Measurements from ENCODE around the gene RPS6KB2. TPM values are rescaled to one million over a fixed set of nuclear protein-coding genes. Genes with fewer than 3 reads are reported as not detected.

Gene RPS6KB2
- total RNA-seq, 3 donors from 2014 or later (not counting 1 experiment from before 2014, with no cell fraction given), result 81.0 to 89.6 (median 84.6) TPM

- H3K27me3 ChIP-seq (ENCODE audit: control insufficient read depth, insufficient read depth, low read length), result no peaks in the 10 kb centered on the region
- Mint-ChIP-seq H3K9me3 (no peaks in the 10 kb centered on the region), H3K36me3 (no peaks in the 10 kb centered on the region), H3K4me3 (peak overlapping the region; percentile 87), H3K4me1 (peaks cover 66 to 94% of the 10 kb centered on the region in 2 donors), H3K27me3 (ENCODE audit: low read depth in 2 of 2) (no peaks in the 10 kb centered on the region), H3K27ac (peak overlapping the region; percentile 86 to 96)
- intact Hi-C loops (cut with micrococcal nuclease), result no loop called here
- peak overlapping the region; percentile 63 for H3K27ac ChIP-seq (ENCODE audit: low read length)
- TF ChIP-seq CTCF (IDR thresholded peaks at IDR 0.05), result no peak
- H3K4me1 ChIP-seq (ENCODE audit: control insufficient read depth, insufficient read depth, low read length), result peaks cover 99% of the 10 kb centered on the region
- no peaks in the 10 kb centered on the region for H3K9me3 ChIP-seq (ENCODE audit: control insufficient read depth, insufficient read depth, low read length)
- H3K36me3 ChIP-seq (ENCODE audit: control insufficient read depth, insufficient read depth, low read length), result peaks cover 29% of the 10 kb centered on the region
- 0% methylated on average over 24 of the region's 24 CpGs for WGBS (ENCODE audit: insufficient coverage)
- peak overlapping the region; percentile 26 for H3K4me3 ChIP-seq (ENCODE audit: low read length)
- peak; percentile 64 to 87 for DNase-seq
- ATAC-seq, result peak; percentile 68 to 83 (median 82)
These were observed 19.0 kb upstream of the RPS6KB2 start for GRCh38 chr11:67409261-67409666.

- Mint-ChIP-seq H3K36me3 (no peaks in the 10 kb centered on the region), H3K27ac (peak overlapping the region; percentile 86 to 96), H3K9me3 (no peaks in the 10 kb centered on the region), H3K4me1 (peaks cover 60 to 89% of the 10 kb centered on the region in 2 donors), H3K27me3 (ENCODE audit: low read depth in 2 of 2) (no peaks in the 10 kb centered on the region), H3K4me3 (peak overlapping the region; percentile 84)
- peak overlapping the region; percentile 63 for H3K27ac ChIP-seq (ENCODE audit: low read length)
- DNase-seq (peak in 1 of 2 donors; percentile 43), ATAC-seq (peak in 2 of 3 donors; percentile 1 to 25)
- no peaks in the 10 kb centered on the region for H3K9me3 ChIP-seq (ENCODE audit: control insufficient read depth, insufficient read depth, low read length)
- intact Hi-C loops (cut with micrococcal nuclease), result no loop called here
- 10% methylated on average over 13 of the region's 13 CpGs for WGBS (ENCODE audit: insufficient coverage)
- peaks cover 29% of the 10 kb centered on the region for H3K36me3 ChIP-seq (ENCODE audit: control insufficient read depth, insufficient read depth, low read length)
- TF ChIP-seq CTCF (IDR thresholded peaks at IDR 0.05), result no peak
- H3K27me3 ChIP-seq (ENCODE audit: control insufficient read depth, insufficient read depth, low read length), result no peaks in the 10 kb centered on the region
- peak overlapping the region; percentile 26 for H3K4me3 ChIP-seq (ENCODE audit: low read length)
- peaks cover 99% of the 10 kb centered on the region for H3K4me1 ChIP-seq (ENCODE audit: control insufficient read depth, insufficient read depth, low read length)
These were observed 18.4 kb upstream of the RPS6KB2 start for GRCh38 chr11:67409781-67410368.

GRCh38 chr11:67410369-67410831 lies 17.9 kb upstream of the RPS6KB2 start:
- intact Hi-C loops (cut with micrococcal nuclease), result no loop called here
- Histone ChIP-seq H3K36me3 (ENCODE audit: control insufficient read depth, insufficient read depth, low read length) (peaks cover 25% of the 10 kb centered on the region), H3K9me3 (ENCODE audit: control insufficient read depth, insufficient read depth, low read length) (no peaks in the 10 kb centered on the region), H3K27ac (ENCODE audit: low read length) (peak overlapping the region; percentile 63), H3K27me3 (ENCODE audit: control insufficient read depth, insufficient read depth, low read length) (no peaks in the 10 kb centered on the region), H3K4me3 (ENCODE audit: low read length) (peak overlapping the region; percentile 26), H3K4me1 (ENCODE audit: control insufficient read depth, insufficient read depth, low read length) (peaks cover 99% of the 10 kb centered on the region)
- no peaks in the 10 kb centered on the region for H3K27me3 Mint-ChIP-seq (ENCODE audit: low read depth in 2 of 2)
- peaks cover 55 to 88% of the 10 kb centered on the region in 2 donors for H3K4me1 Mint-ChIP-seq
- peak overlapping the region; percentile 86 to 96 for H3K27ac Mint-ChIP-seq
- ATAC-seq (no peak), DNase-seq (no peak)
- H3K4me3 Mint-ChIP-seq, result peak overlapping the region; percentile 56
- 77% methylated on average over 15 of the region's 15 CpGs for WGBS (ENCODE audit: insufficient coverage)
- TF ChIP-seq CTCF (IDR thresholded peaks at IDR 0.05), result no peak
- no peaks in the 10 kb centered on the region for H3K36me3 Mint-ChIP-seq
- no peaks in the 10 kb centered on the region for H3K9me3 Mint-ChIP-seq
